ENCODE data around the gene AFDN. TPM values are rescaled to one million over a fixed set of nuclear protein-coding genes. Genes with fewer than 3 reads are reported as not detected.

Gene AFDN
- total and polyA plus RNA-seq, 2 of the 8 experiments (the other 6 are each of a cell fraction or from before 2014, with no cell fraction given) = 53.4 to 192 TPM

DNA sequence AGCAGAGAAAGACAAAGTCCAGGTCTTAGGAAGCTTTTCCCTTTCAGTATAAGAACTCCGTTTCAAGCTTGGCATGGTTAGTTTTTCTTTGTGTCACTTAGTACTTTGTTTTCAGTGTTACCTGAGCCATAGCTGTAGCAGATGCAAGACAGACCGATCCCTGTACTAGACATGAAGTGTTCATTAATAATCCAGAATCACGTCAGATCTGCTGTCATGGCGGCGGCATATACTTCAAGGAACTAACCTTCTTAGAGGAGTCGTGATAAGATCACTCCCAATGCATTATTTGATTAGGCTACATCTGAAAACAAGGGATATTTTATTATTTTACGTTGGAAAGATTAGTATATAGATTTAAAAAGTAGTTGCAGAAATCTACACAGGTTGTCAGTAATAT, 83.9 kb downstream of the AFDN start (continued):
- TF ChIP-seq BACH1 (IDR thresholded peaks at IDR 0.05; ENCODE audit: low read length) = no peak
- no peak for TF ChIP-seq CEBPB (IDR thresholded peaks at IDR 0.05; ENCODE audit: low read depth, low read length)
- TF ChIP-seq TCF12 (IDR thresholded peaks at IDR 0.05; ENCODE audit: low read depth, low read length) = no peak
- TF ChIP-seq KDM4A (IDR thresholded peaks at IDR 0.05; ENCODE audit: low read depth, low read length, severe bottlenecking) = no peak

Measured in H1 (cell line).